Fibroblast of the aortic adventitia (primary cell): ENCODE results near the gene CCDC71. TPM values are rescaled to one million over a fixed set of nuclear protein-coding genes. Genes with fewer than 3 reads are reported as not detected.

Source experiments
- DNase-seq: peaks from one replicate; pipeline ENCODE4 v3.0.0-alpha.2; 2010; ENCODE audit warnings: low read depth
- H3K4me3 ChIP-seq: 2 replicates; pipeline ENCODE4 v1.5.1; 2011; ENCODE audit warnings: low read depth, mild to moderate bottlenecking, control low read depth, low read length, moderate library complexity
- total RNA-seq: library from RNA; depleted of rRNA; stranded (reverse); fragments of >200 nt; gene quantifications from 2 replicates; pipeline ENCODE4 v1.2.3, GENCODE V29; 2012; ENCODE audit warnings: low replicate concordance
- TF ChIP-seq, protein P1 (sequence below): IDR thresholded peaks from 2 replicates; pipeline ENCODE4 v1.5.1; 2011; ENCODE audit warnings: mild to moderate bottlenecking, low read length, control low read depth, inconsistent platforms; ENCODE audit not compliant: insufficient read depth

Gene CCDC71
- total RNA-seq, 1 donor = 22.7 TPM

DNA sequence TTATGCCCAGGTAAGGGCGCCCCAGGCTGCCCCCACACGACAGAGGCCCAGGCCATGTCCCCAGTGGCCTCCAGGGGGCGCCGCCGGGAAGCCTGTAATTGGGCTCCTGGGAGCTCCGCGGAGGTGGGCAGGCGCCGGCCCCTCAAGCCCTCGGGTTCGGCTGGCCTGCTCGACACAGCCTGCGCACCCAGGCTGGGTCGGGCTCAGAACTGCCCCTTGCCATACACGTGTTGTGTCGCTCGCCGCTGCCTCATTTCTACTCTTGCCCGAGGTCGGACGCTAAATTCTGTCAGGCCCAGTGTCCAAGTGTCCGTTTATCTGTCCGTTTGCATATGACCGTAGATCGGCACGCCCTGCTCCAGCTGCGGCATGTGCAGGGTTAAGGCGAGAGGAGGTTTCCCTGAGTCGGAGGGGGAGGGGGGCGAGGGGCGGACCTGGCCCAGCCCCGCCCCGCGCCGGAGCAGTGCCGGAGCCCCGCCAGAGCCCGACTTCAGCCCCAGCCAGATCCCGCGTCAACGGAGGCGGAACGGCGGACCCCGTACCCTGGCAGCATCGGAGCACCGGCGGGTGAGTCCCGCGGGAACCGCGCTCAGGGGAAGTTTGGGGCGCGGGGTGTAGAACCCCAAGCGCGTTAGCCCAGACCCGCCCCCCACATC, 5.1 kb upstream of the CCDC71 start, which contains the start of gene KLHDC8B:
Gene KLHDC8B (plus strand): TSS at position 480 of the 656 bp plus-strand sequence. CDS start 1,172 bp downstream, outside the sequence.
- DNase-seq = peak; percentile 86
- TF ChIP-seq, protein P1, sequence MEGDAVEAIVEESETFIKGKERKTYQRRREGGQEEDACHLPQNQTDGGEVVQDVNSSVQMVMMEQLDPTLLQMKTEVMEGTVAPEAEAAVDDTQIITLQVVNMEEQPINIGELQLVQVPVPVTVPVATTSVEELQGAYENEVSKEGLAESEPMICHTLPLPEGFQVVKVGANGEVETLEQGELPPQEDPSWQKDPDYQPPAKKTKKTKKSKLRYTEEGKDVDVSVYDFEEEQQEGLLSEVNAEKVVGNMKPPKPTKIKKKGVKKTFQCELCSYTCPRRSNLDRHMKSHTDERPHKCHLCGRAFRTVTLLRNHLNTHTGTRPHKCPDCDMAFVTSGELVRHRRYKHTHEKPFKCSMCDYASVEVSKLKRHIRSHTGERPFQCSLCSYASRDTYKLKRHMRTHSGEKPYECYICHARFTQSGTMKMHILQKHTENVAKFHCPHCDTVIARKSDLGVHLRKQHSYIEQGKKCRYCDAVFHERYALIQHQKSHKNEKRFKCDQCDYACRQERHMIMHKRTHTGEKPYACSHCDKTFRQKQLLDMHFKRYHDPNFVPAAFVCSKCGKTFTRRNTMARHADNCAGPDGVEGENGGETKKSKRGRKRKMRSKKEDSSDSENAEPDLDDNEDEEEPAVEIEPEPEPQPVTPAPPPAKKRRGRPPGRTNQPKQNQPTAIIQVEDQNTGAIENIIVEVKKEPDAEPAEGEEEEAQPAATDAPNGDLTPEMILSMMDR = peak; percentile 95
- H3K4me3 ChIP-seq = peak within 1 kb of the TSS; percentile 85

DNA sequence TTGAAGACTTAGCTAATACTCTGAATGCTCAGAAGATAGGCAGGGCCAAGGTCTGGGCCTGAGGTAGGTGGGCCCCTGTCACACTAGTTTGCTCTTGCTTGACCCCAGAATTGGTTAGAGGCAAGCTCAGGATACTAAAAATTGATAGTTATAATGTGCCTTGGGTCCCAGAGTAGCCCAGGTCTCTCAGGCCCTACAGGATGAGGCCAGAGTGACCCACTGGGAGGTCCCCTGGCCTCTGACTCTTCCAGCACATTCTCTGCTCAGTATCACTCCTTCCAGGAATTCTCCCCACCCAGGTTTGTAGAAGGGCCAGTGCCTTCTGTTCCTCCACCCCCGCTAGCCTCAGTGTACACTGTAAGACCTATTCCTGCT, 4.6 kb upstream of the CCDC71 start:
- H3K4me3 ChIP-seq = peak overlapping the region; percentile 85
- TF ChIP-seq, protein P1 = no peak
- DNase-seq = no peak

GRCh38 chr3:49166752-49167556, 823 bp upstream of the CCDC71 start:
- DNase-seq = no peak
- H3K4me3 ChIP-seq = peak overlapping the region; percentile 95
- TF ChIP-seq, protein P1 = no peak

DNA sequence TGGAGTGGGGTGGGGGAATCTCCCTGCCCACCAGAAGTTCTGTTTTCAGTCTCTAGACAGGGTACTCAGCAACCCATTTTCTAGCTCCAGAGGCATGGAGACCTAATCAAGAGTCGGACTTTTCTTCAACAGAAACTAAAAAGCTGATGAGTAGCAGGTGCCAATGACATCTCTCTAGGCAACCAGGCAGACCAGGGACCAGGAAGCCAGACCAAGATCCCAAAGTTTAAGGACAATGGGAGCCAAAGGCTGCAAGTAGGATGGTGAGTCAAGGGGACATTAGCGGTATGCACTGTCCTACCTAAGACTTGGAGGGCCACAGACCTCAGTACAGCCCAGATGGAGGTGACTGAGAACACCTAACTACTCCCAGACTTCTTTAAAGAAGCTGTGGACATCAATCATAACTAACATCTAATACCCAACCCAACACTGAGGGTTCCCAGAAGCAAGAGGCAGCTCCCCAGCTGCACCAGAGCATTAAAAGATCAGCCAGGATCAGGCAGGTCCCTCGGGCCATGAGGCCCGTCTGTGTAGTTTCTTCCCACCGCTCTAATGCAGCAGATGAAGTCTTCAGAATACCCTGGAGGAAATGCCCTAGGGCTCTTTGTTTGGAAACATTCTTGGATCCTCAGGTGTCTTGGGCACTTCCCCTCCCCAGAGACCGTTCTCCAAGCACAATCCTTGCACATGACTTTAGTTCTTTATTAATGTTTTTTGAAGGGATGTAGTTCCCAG, 979 bp downstream of the CCDC71 start:
- no peak for DNase-seq
- TF ChIP-seq, protein P1 = no peak

GRCh38 chr3:49163609-49164008, 2.5 kb downstream of the CCDC71 start:
- DNase-seq = no peak
- TF ChIP-seq, protein P1 = no peak
- H3K4me3 ChIP-seq = no peak overlapping the region

More for the DNA sequence above, 979 bp downstream of the CCDC71 start:
- peak overlapping the region; percentile 95 for H3K4me3 ChIP-seq

- TF ChIP-seq, protein P1 = no peak
- DNase-seq = no peak
- no peak overlapping the region for H3K4me3 ChIP-seq
Observed at GRCh38 chr3:49162751-49163419, 3.2 kb downstream of the CCDC71 start.
